HG02571 (cell line): ENCODE results near the gene FBXO42.
"Not testable (repeated sequence)": the region's sequence is repeated elsewhere in the genome, so short reads cannot be mapped to it uniquely, and the experiment has no call there.

Source experiments
- ATAC-seq: cut with Tn5 transposase; IDR thresholded peaks from one replicate; pipeline ENCODE4 v1.9.1; 2021; ENCODE audit warnings: mild to moderate bottlenecking, moderate library complexity; ENCODE audit not compliant: unreplicated experiment

FBXO42 gene

DNA sequence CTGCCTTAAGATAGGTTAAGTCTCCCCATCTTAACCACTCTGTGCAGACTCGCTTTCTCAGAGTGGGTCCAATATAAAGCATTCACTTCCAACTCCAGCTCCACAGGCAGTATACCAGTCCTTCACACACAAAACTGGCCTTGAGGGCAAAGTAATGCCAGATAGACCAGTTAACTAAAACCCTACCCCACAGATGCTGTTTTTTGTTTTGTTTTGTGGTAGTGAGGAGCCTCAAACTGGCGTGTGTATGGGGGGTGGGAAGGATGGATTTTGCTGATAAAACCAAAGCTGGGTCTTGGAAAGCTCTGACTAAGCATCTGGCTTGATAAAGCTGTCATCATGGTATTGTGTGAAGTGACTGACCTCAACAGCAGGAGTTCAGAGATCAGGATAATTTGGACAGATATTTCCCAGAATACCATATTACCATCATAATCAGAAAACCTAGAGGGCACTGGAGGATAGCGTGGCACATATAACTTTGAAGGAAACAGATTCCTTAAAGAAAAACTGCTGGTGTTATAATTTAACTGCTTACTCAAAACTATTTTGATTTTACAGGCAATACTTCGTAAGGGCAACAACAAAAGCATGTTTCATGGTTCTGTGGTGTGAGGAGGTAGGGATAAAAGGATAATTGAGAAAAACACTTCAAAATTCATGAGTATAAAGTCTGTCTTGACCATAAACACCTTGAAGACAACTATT lies 85.7 kb downstream of the FBXO42 start:
- no peak for ATAC-seq

DNA sequence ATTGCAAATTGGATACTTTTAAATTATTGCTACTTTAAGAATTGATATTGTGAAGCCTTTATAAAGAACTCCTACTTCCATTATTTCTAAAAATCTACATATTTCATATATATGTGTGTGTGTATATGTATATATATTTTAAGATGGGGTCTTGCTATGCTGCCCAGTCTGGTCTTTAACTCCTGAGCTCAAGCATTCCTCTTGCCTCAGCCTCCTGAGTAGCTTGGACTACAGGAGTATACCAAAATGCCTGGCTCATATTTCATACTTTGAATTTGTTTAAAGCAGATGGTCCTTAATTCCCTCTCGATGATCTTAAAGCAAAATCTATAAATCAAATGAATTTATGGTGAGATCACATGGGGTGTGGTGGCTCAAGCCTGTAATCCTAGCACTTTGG lies 90.2 kb downstream of the FBXO42 start:
- ATAC-seq = no peak

- no peak for ATAC-seq
These were observed 91.5 kb downstream of the FBXO42 start for GRCh38 chr1:16260814-16261213.

DNA sequence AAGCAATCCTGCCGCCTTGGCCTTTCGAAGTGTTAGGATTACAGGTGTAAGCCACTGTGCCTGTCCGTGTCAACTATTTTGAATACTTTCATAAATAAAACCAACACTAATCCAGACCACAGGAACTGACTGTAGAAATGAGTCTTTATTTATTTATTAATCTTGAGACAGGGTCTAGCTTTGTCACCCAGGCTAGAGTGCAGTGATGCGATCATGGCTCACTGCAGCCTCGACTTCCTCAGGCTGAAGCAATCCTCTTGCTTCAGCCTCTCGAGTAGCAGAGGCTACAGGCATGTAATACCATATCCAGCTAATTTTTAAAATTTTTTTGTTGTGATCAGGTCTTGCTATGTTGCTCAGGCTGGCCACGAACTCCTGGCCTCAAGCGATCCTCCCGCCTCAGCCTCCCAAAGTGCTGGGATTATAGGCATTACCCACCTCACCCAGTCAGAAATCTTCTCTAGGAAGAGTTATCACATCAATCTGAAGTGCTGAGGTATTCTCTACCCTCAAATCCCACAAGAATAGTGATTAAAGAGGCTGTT lies 93.6 kb downstream of the FBXO42 start:
- no peak for ATAC-seq

GRCh38 chr1:16257968-16258367 lies 94.3 kb downstream of the FBXO42 start:
- ATAC-seq = no peak

DNA sequence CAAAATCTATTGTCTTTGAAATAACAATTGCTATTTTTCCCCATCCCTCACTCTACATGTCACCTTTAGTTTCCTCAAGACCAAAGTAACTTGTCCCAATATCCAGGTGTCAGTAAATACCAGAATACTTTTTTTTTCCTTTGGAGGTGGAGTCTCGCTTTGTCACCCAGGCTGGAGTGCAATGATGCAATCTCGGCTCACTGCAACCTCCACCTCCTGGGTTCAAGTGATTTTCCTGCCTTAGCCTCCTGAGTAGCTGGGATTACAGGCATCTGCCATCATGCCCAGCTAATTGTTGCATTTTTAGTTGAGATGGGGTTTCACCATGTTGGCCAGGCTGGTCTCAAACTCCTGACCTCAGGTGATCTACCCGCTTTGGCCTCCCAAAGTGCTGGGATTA lies 94.7 kb downstream of the FBXO42 start:
- not testable (repeated sequence) for ATAC-seq

- no peak for ATAC-seq
These were observed 95.8 kb downstream of the FBXO42 start for GRCh38 chr1:16256478-16256877.

GRCh38 chr1:16254263-16254928 lies 97.9 kb downstream of the FBXO42 start:
- no peak for ATAC-seq

GRCh38 chr1:16253332-16253922 lies 98.9 kb downstream of the FBXO42 start:
- no peak for ATAC-seq

GRCh38 chr1:16252912-16253311 lies 99.4 kb downstream of the FBXO42 start:
- no peak for ATAC-seq

DNA sequence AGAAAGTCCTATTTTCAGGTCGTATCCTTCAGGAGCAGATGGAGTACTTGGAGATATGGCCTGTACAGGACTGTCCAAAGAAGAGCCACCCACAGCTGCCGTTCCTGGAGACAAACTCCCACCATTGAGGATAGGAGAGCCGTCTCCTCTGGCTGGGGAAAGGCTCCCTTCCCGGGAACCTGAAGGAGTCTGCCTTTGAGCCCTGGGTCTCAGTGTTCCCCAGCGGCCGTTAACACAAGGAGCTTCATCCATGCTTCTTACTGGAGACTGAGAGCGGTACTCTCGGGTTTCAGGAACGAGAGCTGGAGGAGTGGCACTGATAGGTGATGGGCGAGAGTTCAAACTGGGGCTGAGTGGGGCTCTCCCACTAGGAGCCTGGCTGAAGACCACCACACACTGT lies 100.9 kb downstream of the FBXO42 start:
- ATAC-seq = no peak

GRCh38 chr1:16250524-16251251 lies 101.6 kb downstream of the FBXO42 start:
- ATAC-seq = no peak

GRCh38 chr1:16249596-16250241 lies 102.6 kb downstream of the FBXO42 start:
- no peak for ATAC-seq

- ATAC-seq = no peak
These were observed 103.4 kb downstream of the FBXO42 start for GRCh38 chr1:16248603-16249516.

DNA sequence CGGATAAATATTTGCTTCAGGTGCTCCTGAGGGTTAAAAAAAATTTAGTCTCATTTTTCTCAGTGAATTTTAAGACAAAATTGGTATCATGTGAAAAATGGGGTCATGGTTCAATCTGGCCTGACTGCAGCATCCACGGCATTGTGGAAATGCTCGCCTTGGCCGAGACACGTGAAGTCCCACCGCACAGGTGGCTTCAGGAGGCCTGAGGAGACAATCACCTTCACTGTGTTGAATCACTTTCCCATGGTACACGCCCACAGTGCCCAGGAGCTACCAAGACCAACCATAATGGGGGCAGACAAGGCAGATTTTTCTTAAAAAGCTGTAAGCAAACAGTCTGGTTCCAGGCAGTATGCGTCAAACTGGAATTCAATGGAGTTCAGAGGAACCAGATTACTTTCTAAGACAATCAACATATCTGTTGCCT lies 104.3 kb downstream of the FBXO42 start:
- no peak for ATAC-seq

DNA sequence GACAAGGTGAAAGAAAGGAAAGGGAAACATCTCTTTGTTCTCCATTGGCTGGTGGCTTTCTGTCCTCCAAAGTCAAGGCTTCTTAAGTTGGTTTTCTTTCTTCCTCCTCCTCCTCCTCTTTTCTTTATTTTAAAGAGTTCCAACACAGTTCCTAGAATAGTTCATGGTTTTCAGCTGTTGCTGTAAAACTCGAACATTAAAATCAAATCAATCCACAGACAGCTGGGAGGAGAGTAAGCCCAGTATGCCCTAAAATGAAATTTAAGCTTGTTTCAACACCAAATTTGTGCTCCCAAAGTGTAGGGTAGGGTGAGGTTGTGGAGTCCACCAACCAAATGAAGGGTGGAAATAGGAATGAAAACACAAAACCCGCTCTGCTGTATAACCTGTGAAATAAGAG lies 104.8 kb downstream of the FBXO42 start:
- no peak for ATAC-seq

DNA sequence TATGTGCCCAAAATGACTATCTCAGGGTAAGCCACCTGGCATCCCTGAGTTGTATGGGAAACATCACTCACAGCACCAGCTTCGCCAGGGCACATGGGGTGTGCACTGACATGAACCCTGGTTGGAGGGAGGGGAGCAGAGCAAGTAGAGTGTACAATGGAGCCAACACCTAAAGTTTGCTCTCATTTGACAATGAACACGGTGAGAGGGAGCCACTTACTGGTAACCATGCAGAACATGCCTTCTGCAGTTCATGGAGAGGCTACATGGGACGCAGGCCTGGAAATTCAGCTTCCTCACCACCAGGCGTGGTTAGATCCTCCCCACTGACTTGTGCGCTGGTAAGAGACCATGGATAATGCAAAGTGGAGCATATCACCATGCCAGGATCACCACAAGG lies 105.3 kb downstream of the FBXO42 start:
- ATAC-seq = no peak

GRCh38 chr1:16246239-16246638 lies 106.0 kb downstream of the FBXO42 start:
- ATAC-seq = not testable (repeated sequence)

GRCh38 chr1:16245476-16246196 lies 106.6 kb downstream of the FBXO42 start:
- ATAC-seq = no peak
